ENCODE results near the gene KIT. TPM values are rescaled to one million over a fixed set of nuclear protein-coding genes. Genes with fewer than 3 reads are reported as not detected.

KIT gene
- total RNA-seq, 1 donor from 2014 or later = 0.12 TPM

GRCh38 chr4:54696649-54697048 lies 38.9 kb downstream of the KIT start:
- DNase-seq (ENCODE audit: low read depth) = no peak
- no peak for TF ChIP-seq CTCF (conservative IDR thresholded peaks at IDR 0.05; ENCODE audit: low read depth, low read length)
- H3K4me3 ChIP-seq (ENCODE audit: low read depth, low read length) = no peak overlapping the region

- TF ChIP-seq CTCF (conservative IDR thresholded peaks at IDR 0.05; ENCODE audit: low read depth, low read length) = no peak
- DNase-seq (ENCODE audit: low read depth) = no peak
- H3K4me3 ChIP-seq (ENCODE audit: low read depth, low read length) = no peak overlapping the region
Measured at GRCh38 chr4:54700986-54701385, 43.2 kb downstream of the KIT start.

- no peak for TF ChIP-seq CTCF (conservative IDR thresholded peaks at IDR 0.05; ENCODE audit: low read depth, low read length)
- DNase-seq (ENCODE audit: low read depth) = no peak
- H3K4me3 ChIP-seq (ENCODE audit: low read depth, low read length) = no peak overlapping the region
Measured at GRCh38 chr4:54703182-54703581, 45.4 kb downstream of the KIT start.

GRCh38 chr4:54707406-54707805 lies 49.6 kb downstream of the KIT start:
- no peak for TF ChIP-seq CTCF (conservative IDR thresholded peaks at IDR 0.05; ENCODE audit: low read depth, low read length)
- DNase-seq (ENCODE audit: low read depth) = no peak
- no peak overlapping the region for H3K4me3 ChIP-seq (ENCODE audit: low read depth, low read length)

GRCh38 chr4:54708339-54709279 lies 50.9 kb downstream of the KIT start:
- DNase-seq (ENCODE audit: low read depth) = no peak
- TF ChIP-seq CTCF (conservative IDR thresholded peaks at IDR 0.05; ENCODE audit: low read depth, low read length) = no peak
- no peak overlapping the region for H3K4me3 ChIP-seq (ENCODE audit: low read depth, low read length)

GRCh38 chr4:54709400-54709799 lies 51.6 kb downstream of the KIT start:
- H3K4me3 ChIP-seq (ENCODE audit: low read depth, low read length) = no peak overlapping the region
- TF ChIP-seq CTCF (conservative IDR thresholded peaks at IDR 0.05; ENCODE audit: low read depth, low read length) = no peak
- DNase-seq (ENCODE audit: low read depth) = no peak

- no peak for TF ChIP-seq CTCF (conservative IDR thresholded peaks at IDR 0.05; ENCODE audit: low read depth, low read length)
- H3K4me3 ChIP-seq (ENCODE audit: low read depth, low read length) = no peak overlapping the region
- no peak for DNase-seq (ENCODE audit: low read depth)
Measured at GRCh38 chr4:54712206-54712605, 54.4 kb downstream of the KIT start.

Data from epithelial cell of proximal tubule (primary cell).